HCT116 (cell line): Measurements from ENCODE around the gene ZBTB33. TPM values are rescaled to one million over a fixed set of nuclear protein-coding genes. Genes with fewer than 3 reads are reported as not detected.

Source experiments
- ATAC-seq: fragments of 200-7000 bp; cut with Tn5 transposase; 2 replicates; pipeline ENCODE4 v1.9.1; 2020; ENCODE audit warnings: mild to moderate bottlenecking, moderate library complexity
- BruUV-seq: library from RNA; stranded (reverse); fragments of 400-500 nt; replicated peaks from 2 replicates; lab custom pipeline; 2021; lab: Mats Ljungman, UMichigan
- CTCF ChIA-PET: fragments of 300-600 bp; sonication (Branson Sonifier 250); formaldehyde crosslinking; loops from one replicate; lab custom pipeline; 2021; ENCODE audit warnings: antibody characterized with exemption; lab: Charles Lee
- POLR2A ChIA-PET: fragments of 300-600, 350-600 bp; sonication (Branson Sonifier 250); formaldehyde crosslinking; loops from one replicate; lab custom pipeline; 2021; ENCODE audit warnings: antibody characterized with exemption; lab: Charles Lee
- RAD21 ChIA-PET, 2 experiments: fragments of 300-600 bp; sonication (Branson Sonifier 250); formaldehyde crosslinking; loops; one replicate each; lab custom pipeline; 2023; ENCODE audit warnings: low total read pairs in 2 of 2; ENCODE audit not compliant: uncharacterized antibody in 2 of 2, unreplicated experiment in 2 of 2, low non-redundant PET in 1 of 2; lab: Charles Lee
- DNase-seq: peaks from one replicate; pipeline ENCODE4 v3.0.0-alpha.2; 2010; ENCODE audit warnings: low read depth, low spot score
- H2AFZ ChIP-seq: fragments of 200-600 bp; shearing (Covaris generic), sonication (generic); 2 replicates; pipeline ENCODE4 v1.6.1; 2017; ENCODE audit warnings: low read depth, mixed run types, mixed read lengths, antibody characterized with exemption, low read length; ENCODE audit not compliant: poor library complexity, severe bottlenecking
- H3K27ac ChIP-seq: 2 replicates; pipeline ENCODE4 v1.5.1; 2012; ENCODE audit warnings: low read depth, low read length
- H3K27me3 ChIP-seq: fragments of 200-600 bp; sonication (generic); 2 replicates; pipeline ENCODE4 v1.6.1; 2016; ENCODE audit warnings: mixed run types, low read length, mixed read lengths; ENCODE audit not compliant: insufficient read depth
- H3K36me3 ChIP-seq, 2 experiments: fragments of 200-500 bp in 1 of 2; fragments of 200-600 bp in 1 of 2; sonication (Bioruptor generic) in 1 of 2; sonication (generic) in 1 of 2; 2 replicates each; pipeline versions ENCODE4 v1.5.1 to v1.6.1; 2014 to 2016; ENCODE audit warnings: low read length in 2 of 2, inconsistent platforms in 1 of 2, mixed read lengths in 1 of 2, mixed run types in 1 of 2; ENCODE audit not compliant: insufficient read depth in 2 of 2, control insufficient read depth in 1 of 2
- H3K4me1 ChIP-seq, 2 experiments: fragments of 200-600 bp in 1 of 2; sonication (generic) in 1 of 2; 2 replicates each; pipeline versions ENCODE4 v1.5.1 to v1.6.1; 2012 to 2017; ENCODE audit warnings: low read length in 2 of 2, inconsistent platforms in 1 of 2, mild to moderate bottlenecking in 1 of 2, mixed read lengths in 1 of 2, mixed run types in 1 of 2, moderate library complexity in 1 of 2; ENCODE audit not compliant: insufficient read depth in 2 of 2, control insufficient read depth in 1 of 2
- H3K4me2 ChIP-seq: fragments of 200-600 bp; sonication (generic); 2 replicates; pipeline ENCODE4 v1.6.1; 2017; ENCODE audit warnings: mixed run types, low read length, mixed read lengths
- H3K4me3 ChIP-seq, 2 experiments: fragments of 200-600 bp in 1 of 2; sonication (generic) in 1 of 2; replicated peaks in 1 of 2; 2 replicates each; pipeline ENCODE4 v1.5.1; 2011 to 2016; ENCODE audit warnings: low read length in 2 of 2, control low read depth in 1 of 2, low read depth in 1 of 2, mild to moderate bottlenecking in 1 of 2, mixed read lengths in 1 of 2, mixed run types in 1 of 2
- H3K79me2 ChIP-seq: fragments of 200-600 bp; sonication (generic); 2 replicates; pipeline ENCODE4 v1.6.1; 2017; ENCODE audit warnings: mild to moderate bottlenecking, mixed run types, low read length, moderate library complexity, mixed read lengths; ENCODE audit not compliant: insufficient read depth
- H3K9ac ChIP-seq: fragments of 200-600 bp; sonication (generic); 2 replicates; pipeline ENCODE4 v1.6.1; 2016; ENCODE audit warnings: low read length, mixed read lengths
- H3K9me2 ChIP-seq: fragments of 200-600 bp; sonication (generic), shearing (Covaris generic); 2 replicates; pipeline ENCODE4 v1.6.1; 2017; ENCODE audit warnings: mixed run types, mild to moderate bottlenecking, moderate library complexity; ENCODE audit not compliant: insufficient read depth
- H3K9me3 ChIP-seq, 2 experiments: fragments of 200-500 bp in 1 of 2; fragments of 200-600 bp in 1 of 2; sonication (Bioruptor generic) in 1 of 2; sonication (generic) in 1 of 2; 2 replicates each; pipeline ENCODE4 v1.6.1; 2014 to 2017; ENCODE audit warnings: low read length in 2 of 2, mixed read lengths in 2 of 2, inconsistent platforms in 1 of 2, low read depth in 1 of 2, mild to moderate bottlenecking in 1 of 2, mixed run types in 1 of 2, moderate library complexity in 1 of 2; ENCODE audit not compliant: control insufficient read depth in 1 of 2, insufficient read depth in 1 of 2
- H4K20me1 ChIP-seq: fragments of 200-600 bp; sonication (generic), shearing (Covaris generic); 2 replicates; pipeline ENCODE4 v1.6.1; 2017; ENCODE audit warnings: mixed run types, mild to moderate bottlenecking, moderate library complexity; ENCODE audit not compliant: insufficient read depth
- RAD21 ChIP-seq: IDR thresholded peaks from 2 replicates; pipeline ENCODE4 v1.6.1; 2012; ENCODE audit warnings: low read depth, mild to moderate bottlenecking
- SIN3A ChIP-seq: IDR thresholded peaks from 2 replicates; pipeline ENCODE4 v1.6.1; 2012; ENCODE audit warnings: low read depth
- TCF7L2 ChIP-seq: IDR thresholded peaks from 2 replicates; pipeline ENCODE4 v1.7.0; 2011; ENCODE audit warnings: borderline replicate concordance, inconsistent platforms; ENCODE audit not compliant: insufficient read depth, insufficient read length; ENCODE audit errors: extremely low read depth
- ZNF274 ChIP-seq: fragments of 200-500 bp; sonication (Bioruptor generic); IDR thresholded peaks from 2 replicates; pipeline ENCODE4 v1.6.1; 2014; ENCODE audit warnings: mild to moderate bottlenecking, low read depth, low read length, inconsistent platforms
- intact Hi-C: fragments of 100-400 bp; cut with micrococcal nuclease; formaldehyde crosslinking; loops from 2 replicates; pipeline ENCODE4 v1.10.0; 2022
- total RNA-seq: library from RNA; stranded (reverse); gene quantifications from one replicate; pipeline ENCODE4 v1.2.1, GENCODE V29; 2021; ENCODE audit not compliant: unreplicated experiment
- TF ChIP-seq, protein P1 (sequence below): IDR thresholded peaks from 2 replicates; pipeline ENCODE4 v1.6.1; 2012; ENCODE audit warnings: low read depth
- TF ChIP-seq, protein P2 (sequence below): IDR thresholded peaks from 2 replicates; pipeline ENCODE4 v1.6.1; 2012

Gene ZBTB33
- total RNA-seq, 1 experiment from 2014 or later: 12.3 TPM

DNA sequence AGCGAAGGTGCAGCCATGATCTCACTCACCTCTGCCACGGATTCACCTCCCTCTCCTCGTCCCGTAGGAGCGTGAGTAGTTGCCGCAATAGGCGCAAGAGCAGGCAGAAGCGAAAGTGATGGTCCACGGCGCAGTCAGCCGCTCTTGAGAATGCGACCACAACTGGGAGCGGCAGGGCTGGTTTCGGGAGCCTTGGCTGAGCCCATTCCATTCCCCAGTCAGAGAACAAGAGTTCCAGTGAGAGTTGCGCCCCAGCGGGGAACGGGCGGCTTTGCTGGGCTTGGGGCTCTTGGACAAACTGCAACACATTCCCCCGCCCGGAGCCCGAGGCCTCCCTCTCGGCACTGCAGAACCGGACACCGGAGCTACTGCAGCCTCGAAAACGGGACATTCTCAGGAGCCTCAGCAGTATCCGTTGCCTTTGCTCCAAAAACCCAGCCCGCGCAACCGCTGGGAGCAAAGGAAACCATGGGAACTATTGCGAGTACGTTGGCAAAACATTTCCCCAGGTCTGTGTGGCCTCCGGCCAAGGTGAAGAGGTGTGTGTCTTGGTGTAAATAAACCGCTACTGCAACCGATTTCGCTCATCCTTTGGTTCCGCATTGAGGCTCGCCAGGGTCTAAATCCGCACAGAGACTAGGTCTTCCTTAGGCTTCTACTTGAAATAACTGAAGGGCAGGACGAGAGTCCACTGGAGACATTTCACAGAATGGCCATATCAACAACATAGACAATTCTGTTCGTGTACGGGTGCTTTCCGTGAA, 5.7 kb upstream of the ZBTB33 start (continued):
- TF ChIP-seq, protein P1, sequence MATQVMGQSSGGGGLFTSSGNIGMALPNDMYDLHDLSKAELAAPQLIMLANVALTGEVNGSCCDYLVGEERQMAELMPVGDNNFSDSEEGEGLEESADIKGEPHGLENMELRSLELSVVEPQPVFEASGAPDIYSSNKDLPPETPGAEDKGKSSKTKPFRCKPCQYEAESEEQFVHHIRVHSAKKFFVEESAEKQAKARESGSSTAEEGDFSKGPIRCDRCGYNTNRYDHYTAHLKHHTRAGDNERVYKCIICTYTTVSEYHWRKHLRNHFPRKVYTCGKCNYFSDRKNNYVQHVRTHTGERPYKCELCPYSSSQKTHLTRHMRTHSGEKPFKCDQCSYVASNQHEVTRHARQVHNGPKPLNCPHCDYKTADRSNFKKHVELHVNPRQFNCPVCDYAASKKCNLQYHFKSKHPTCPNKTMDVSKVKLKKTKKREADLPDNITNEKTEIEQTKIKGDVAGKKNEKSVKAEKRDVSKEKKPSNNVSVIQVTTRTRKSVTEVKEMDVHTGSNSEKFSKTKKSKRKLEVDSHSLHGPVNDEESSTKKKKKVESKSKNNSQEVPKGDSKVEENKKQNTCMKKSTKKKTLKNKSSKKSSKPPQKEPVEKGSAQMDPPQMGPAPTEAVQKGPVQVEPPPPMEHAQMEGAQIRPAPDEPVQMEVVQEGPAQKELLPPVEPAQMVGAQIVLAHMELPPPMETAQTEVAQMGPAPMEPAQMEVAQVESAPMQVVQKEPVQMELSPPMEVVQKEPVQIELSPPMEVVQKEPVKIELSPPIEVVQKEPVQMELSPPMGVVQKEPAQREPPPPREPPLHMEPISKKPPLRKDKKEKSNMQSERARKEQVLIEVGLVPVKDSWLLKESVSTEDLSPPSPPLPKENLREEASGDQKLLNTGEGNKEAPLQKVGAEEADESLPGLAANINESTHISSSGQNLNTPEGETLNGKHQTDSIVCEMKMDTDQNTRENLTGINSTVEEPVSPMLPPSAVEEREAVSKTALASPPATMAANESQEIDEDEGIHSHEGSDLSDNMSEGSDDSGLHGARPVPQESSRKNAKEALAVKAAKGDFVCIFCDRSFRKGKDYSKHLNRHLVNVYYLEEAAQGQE: no peak
- no peak for TF ChIP-seq RAD21
- peak; percentile 52; the same call in 1 of the 2 replicates for TF ChIP-seq SIN3A

DNA sequence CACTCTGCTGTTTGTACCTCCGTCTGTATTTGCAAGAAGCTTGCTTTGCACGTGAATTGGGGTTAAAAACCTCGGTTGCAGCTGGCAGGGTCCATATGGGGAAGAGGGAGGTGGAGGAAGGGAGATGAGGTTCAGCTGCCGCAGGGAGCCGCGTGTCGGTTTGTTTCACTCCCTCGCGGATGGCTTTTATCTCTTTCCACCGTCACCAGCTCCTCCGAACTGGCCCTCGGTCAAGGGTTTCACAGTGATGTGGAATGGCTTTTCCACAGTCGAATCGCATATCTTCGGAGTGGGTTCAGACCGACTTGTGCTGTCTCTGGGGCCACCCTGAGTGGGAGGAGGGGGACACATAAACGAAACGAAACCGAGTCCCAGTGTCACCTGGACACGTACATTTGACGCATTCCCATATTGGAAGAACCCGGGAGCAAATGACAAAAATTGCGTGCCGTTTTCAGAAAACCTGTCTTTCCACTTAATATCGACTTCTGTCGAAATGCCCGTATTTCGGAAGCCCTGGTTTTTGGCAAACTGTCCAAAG, 929 bp downstream of the ZBTB33 start:
- H3K4me1 ChIP-seq: peaks cover 0 to 3% of the 10 kb centered on the region in 2 experiments; a peak in 1 of 4 replicates
- no peaks in the 10 kb centered on the region for H3K27me3 ChIP-seq
- H2AFZ ChIP-seq: no peak overlapping the region
- peak overlapping the region; percentile 81 for H3K4me2 ChIP-seq
- H3K27ac ChIP-seq: peak overlapping the region; percentile 86
- ChIA-PET RAD21 (no interaction called here), CTCF (interaction anchor here (1.4 kb wide), 1 partner anchor 38 kb away, joined by 10 read pairs; no protein-coding TSS in a partner anchor), POLR2A (no interaction called here)
- no peaks in the 10 kb centered on the region for H3K9me2 ChIP-seq
- peaks cover 4 to 13% of the 10 kb centered on the region in 2 experiments; a peak in 2 of 4 replicates for H3K36me3 ChIP-seq
- H4K20me1 ChIP-seq: no peaks in the 10 kb centered on the region
- H3K9me3 ChIP-seq: no peaks in the 10 kb centered on the region
- intact Hi-C loops: no loop called here
- BruUV-seq: TSS peak; percentile 61
- no peak for DNase-seq
- no peak for ATAC-seq
- peak overlapping the region; percentile 67 to 70 for H3K4me3 ChIP-seq
- peaks cover 15% of the 10 kb centered on the region for H3K79me2 ChIP-seq
- H3K9ac ChIP-seq: peak overlapping the region; percentile 71
- TF ChIP-seq, protein P2, sequence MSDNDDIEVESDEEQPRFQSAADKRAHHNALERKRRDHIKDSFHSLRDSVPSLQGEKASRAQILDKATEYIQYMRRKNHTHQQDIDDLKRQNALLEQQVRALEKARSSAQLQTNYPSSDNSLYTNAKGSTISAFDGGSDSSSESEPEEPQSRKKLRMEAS: peak; percentile 47; the same call in 1 of the 2 replicates
- TF ChIP-seq ZNF274: no peak
- peak; percentile 57 for TF ChIP-seq TCF7L2
